Endothelial cell of umbilical vein (primary cell): ENCODE results near the gene CCL4.
"Not testable (repeated sequence)": the region's sequence is repeated elsewhere in the genome, so short reads cannot be mapped to it uniquely, and the experiment has no call there.

ENCODE experiments used
- EZH2 ChIP-seq: IDR thresholded peaks from 2 replicates; pipeline ENCODE4 v1.6.1; 2012; ENCODE audit warnings: borderline replicate concordance, low read depth, mild to moderate bottlenecking, moderate library complexity, low read length, inconsistent platforms; ENCODE audit not compliant: severe bottlenecking
- JUN ChIP-seq: IDR thresholded peaks from 2 replicates; pipeline ENCODE4 v1.6.1; 2011; ENCODE audit warnings: borderline replicate concordance, low read depth; ENCODE audit not compliant: insufficient read length, insufficient read depth
- MYC ChIP-seq: IDR thresholded peaks from one replicate; pipeline ENCODE4 v1.6.1; 2011; ENCODE audit warnings: mild to moderate bottlenecking, low read depth, low read length
- POLR2AphosphoS5 ChIP-seq: IDR thresholded peaks from 2 replicates; pipeline ENCODE4 v1.6.1; 2012; ENCODE audit warnings: low read depth, mild to moderate bottlenecking, control low read depth, low read length, moderate library complexity; ENCODE audit not compliant: insufficient read depth
- TF ChIP-seq, protein P1 (sequence below), 2 donors: IDR thresholded peaks; 1 replicate in 1 of 2; 2 replicates in 1 of 2; pipeline ENCODE4 v1.5.1; 2011; ENCODE audit warnings: low read length in 2 of 2, mild to moderate bottlenecking in 2 of 2, moderate library complexity in 2 of 2, control low read depth in 1 of 2, inconsistent platforms in 1 of 2, low read depth in 1 of 2; ENCODE audit not compliant: insufficient read depth in 1 of 2; ENCODE audit errors: extremely low read depth in 1 of 2
- TF ChIP-seq, protein P2 (sequence below): IDR thresholded peaks from 2 replicates; pipeline ENCODE4 v1.6.1; 2011; ENCODE audit not compliant: insufficient read depth, insufficient read length

DNA sequence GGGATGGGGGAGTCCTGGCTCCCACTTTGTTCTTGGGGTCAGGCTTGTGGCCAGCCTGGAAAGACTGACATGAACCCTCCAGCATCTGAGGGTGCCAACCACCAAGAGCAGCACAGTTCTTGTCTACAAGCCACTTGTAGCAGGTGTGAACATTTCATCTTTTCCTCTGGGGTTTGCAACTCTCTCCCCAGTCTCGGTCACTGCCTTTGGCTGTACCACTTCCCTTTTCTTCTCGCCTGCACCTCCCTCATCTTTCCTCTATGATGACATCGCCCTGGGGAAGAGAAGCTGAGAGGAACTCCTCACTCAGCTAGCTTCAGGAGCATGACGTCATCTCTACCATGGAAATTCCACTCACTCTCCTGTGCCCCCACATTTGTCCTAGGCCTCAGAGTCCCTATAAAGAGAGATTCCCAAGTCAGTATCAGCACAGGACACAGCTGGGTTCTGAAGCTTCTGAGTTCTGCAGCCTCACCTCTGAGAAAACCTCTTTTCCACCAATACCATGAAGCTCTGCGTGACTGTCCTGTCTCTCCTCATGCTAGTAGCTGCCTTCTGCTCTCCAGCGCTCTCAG lies at the start of gene CCL4:
- not testable (repeated sequence) for TF ChIP-seq MYC, JUN, POLR2AphosphoS5, EZH2
- TF ChIP-seq, protein P1, sequence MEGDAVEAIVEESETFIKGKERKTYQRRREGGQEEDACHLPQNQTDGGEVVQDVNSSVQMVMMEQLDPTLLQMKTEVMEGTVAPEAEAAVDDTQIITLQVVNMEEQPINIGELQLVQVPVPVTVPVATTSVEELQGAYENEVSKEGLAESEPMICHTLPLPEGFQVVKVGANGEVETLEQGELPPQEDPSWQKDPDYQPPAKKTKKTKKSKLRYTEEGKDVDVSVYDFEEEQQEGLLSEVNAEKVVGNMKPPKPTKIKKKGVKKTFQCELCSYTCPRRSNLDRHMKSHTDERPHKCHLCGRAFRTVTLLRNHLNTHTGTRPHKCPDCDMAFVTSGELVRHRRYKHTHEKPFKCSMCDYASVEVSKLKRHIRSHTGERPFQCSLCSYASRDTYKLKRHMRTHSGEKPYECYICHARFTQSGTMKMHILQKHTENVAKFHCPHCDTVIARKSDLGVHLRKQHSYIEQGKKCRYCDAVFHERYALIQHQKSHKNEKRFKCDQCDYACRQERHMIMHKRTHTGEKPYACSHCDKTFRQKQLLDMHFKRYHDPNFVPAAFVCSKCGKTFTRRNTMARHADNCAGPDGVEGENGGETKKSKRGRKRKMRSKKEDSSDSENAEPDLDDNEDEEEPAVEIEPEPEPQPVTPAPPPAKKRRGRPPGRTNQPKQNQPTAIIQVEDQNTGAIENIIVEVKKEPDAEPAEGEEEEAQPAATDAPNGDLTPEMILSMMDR (IDR thresholded peaks at IDR 0.05; ENCODE audit: extremely low read depth in 1 of 2, insufficient read depth in 1 of 2, low read depth in 1 of 2, low read length in 2 of 2): not testable (repeated sequence)
- TF ChIP-seq, protein P2, sequence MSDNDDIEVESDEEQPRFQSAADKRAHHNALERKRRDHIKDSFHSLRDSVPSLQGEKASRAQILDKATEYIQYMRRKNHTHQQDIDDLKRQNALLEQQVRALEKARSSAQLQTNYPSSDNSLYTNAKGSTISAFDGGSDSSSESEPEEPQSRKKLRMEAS: not testable (repeated sequence)
